HG03095 (cell line): ENCODE measurements around the gene ATG5.

ENCODE experiments used
- ATAC-seq: cut with Tn5 transposase; IDR thresholded peaks from one replicate; pipeline ENCODE4 v1.9.1; 2021; ENCODE audit warnings: moderate library complexity; ENCODE audit not compliant: unreplicated experiment

The ATG5 gene

DNA sequence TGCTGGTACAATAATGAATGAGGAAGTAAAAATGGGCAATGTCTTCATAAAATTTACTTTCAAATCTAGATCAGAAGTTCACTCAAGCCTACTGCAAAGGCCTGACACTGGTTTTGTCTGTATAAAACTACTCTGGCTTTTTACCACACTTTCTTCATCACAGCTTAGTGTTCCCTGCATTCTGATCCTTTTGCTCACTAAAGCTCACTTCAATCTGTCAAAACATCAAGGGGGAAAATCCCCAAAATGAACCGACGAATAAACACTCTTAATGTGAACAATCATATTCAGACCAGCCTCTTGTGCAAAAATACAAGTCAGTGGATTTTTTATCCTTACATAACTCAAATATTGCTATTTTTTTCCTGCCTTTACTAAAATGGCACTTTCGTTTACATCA, 140.9 kb downstream of the ATG5 start:
- no peak for ATAC-seq

DNA sequence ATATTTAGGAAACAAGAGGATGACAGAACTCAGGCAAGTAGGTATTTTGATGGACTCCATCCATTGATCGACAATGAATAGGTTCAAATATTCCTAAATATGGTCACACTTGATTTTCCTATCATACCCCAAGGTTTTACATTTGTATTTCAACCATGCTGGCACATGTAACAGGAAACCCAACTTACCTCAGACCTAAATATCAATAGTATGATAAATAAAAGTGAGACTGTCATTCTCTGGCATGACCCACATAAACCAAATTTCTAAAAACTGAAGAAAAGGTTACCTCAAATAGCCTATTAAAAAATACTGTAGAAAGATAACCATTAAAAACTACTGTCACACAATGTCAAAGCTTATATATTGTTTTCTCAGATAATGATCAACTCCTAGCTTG, 142.1 kb downstream of the ATG5 start:
- no peak for ATAC-seq

DNA sequence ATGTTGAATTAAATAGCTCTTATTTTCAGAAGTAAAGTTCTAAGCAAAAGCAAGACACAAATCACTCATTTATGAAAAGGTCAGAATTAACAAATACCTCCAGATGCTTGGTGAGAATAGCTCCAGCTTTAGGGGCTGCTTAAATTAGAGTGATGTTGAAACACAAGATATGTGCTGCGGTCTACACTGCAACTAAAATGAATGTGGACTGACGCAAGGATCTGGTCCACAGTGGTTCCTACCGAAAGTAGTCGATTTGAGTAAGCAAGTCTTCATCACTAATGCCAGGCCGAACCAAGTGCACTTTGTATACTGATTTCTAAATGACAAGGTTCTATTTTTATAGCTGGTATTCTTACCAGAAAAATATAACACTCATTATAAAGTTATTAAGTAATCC, 143.1 kb downstream of the ATG5 start:
- peak; percentile 84 for ATAC-seq

DNA sequence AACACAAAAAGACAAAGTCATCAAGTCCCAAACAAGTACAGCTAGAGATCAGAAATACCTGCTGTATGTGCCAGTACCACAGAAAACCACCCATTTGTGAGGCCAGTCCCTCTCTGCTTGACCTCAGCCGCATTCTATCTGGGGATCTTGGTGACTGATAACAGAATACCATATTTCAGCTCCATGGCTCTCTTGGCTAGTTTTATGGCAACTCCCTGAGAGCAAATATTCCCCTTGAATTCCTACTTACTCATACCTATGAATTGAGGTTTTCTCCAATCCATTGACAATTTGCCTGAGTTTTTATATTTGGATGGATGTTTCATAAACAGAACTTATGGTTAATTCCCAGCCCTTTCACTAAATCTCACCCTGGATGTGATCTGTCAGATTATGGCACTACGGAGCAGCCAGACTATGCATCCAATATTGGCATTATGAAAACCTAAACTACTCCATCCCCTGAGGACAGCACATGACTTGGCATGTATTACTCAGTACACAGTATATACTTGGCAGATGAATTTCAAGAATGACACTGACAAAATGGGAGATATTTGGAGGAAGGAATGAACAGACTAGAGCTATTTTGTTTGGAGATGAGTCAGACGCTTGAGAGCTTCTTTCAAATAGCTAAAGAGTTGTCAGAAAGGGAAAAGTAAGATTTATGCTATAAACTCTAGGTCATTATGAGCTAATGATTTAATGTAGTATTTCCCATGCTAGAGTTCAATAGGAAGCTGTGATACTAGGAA, 143.7 kb downstream of the ATG5 start:
- peak; percentile 30 for ATAC-seq

DNA sequence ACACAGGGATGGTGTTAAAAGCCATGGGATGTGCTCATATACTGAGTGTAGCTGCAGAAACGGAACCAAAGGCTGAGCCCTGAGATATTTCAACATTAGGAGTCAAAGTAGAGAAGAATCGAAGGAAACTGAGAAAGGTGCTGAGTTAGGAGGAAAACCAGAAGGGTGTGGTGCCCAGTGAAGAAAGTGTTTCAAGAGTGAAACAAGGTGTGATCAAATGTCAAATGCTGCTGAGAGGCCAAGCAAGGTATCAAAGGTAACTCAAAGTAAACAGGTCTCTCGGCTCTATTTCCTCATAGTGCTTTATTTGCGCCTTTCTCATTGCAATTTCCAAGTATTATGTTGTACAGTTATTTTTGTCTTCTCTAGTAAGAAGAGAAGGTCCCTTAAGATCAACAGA, 145.4 kb downstream of the ATG5 start:
- no peak for ATAC-seq

DNA sequence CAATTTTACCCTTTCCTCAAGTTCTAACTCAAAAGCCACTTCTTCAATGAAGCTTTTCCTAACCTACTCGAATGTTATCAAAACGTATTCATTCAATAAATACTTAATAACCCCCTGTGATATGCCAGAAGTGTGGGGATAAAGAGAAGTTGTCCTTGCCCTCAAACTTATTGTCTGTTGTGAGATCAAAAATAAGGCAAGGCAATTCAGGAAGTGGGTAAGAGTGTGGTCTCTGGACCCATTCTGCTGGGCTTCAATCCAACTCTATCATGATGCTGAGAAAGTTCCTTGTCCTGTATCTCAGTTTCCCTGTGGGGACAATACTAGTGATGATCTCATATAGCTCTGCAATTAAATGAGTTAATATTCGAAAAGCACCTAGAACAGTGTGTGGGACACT, 146.7 kb downstream of the ATG5 start:
- ATAC-seq: no peak

DNA sequence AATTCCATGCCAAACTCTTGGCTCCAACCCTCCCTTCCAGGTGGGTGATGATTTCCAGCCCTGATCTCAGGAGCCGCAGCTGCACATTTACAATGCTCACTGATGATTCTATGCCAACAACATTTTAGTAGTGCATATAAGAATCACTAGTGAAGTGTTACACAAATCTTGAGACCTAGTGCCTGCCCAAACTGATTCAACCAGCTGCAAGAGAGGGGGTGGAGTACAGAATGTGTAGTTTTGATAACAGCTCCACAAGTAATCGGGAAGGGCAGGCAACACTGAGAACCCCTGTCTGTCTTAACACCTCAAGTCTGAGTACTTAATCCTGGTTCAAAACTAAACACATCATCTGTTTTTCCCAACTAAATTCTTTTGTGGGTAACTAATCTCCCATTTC, 147.8 kb downstream of the ATG5 start:
- no peak for ATAC-seq

DNA sequence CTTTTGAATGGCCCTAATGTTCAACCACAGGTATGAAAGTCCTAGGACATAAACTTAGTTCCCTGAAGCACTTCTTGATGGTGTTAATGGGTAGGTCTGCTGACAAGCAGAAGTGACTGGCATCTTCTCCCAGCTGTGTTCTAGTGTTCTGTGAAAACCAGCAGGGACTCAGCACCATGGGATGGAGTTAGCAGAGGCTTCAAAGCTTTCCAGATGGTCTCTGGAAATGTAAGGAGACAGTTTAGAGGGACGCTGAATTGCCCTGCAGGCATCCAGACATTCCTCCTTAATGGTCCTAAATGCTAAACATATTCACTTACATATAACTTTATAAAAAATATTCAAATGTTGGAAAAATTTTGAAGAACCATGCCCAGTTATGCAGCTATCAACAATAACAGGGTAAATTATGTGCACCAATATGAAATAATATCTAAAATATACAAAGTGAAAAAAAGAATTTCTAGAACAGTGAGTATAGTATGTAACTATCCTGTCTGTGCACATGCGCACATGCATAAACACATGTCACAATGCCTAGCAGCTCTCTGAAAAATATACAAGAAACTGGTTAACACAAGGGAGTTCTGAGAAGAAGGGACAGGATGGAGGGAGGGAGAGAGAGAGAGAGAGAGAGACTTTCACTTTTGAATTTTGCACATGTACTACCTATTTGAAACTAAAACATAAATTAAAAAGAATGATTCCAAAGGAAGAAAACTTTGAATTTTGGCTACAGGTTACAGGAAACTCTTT, 152.3 kb downstream of the ATG5 start:
- ATAC-seq: no peak

DNA sequence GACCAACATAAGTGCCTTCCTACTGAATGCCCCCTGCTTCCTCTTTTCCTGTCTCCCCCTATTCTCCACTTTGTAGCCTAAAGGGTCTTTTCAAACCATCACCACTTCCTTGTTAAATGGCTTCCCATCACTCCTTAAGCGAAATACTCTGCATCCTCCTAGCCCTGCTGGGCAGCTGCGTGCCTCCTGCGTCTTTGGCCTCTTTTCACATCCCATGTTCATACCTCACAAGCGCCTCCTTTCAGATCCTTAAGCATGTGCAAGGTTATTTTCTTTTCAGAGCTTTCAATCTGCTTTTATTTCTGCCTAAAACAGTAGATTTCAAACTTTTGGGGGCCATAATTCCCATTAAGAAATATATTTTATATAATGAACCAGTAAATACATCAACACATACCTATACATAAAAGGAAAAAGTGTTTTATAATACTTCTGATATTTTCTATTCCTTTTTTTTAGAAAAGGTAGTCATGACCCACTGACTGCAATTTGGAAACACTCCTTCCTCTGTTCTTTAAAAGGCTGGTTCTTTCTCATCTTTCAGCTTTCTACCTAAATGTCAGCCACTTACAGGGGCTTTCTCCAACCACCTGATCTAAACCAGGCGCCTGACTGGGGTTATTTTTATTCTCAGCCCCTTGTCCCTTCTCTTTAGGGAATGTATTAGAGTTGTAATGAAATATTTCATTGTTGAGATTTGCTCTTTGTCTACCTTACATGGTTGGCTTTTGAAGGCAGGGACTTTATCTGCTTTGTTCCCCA, 155.3 kb downstream of the ATG5 start:
- no peak for ATAC-seq

DNA sequence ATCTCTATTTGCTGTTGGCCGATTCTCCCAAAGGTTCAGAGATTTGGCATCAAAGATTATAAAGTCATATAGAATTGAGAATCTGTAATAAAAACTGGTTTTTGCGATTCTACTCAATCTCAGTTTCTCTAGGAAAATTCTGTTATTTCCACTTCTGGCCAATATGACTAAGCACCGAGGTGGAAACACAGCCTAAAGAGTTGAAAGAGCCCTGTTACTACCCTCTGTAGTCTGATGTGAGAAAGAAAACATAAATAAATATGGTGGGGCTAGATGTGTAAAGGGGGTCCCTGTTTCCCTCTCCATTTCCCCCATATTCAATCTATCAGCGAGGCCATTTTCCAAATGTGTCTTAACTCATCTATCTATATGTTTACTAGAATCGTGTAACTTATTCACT, 156.0 kb downstream of the ATG5 start:
- no peak for ATAC-seq

DNA sequence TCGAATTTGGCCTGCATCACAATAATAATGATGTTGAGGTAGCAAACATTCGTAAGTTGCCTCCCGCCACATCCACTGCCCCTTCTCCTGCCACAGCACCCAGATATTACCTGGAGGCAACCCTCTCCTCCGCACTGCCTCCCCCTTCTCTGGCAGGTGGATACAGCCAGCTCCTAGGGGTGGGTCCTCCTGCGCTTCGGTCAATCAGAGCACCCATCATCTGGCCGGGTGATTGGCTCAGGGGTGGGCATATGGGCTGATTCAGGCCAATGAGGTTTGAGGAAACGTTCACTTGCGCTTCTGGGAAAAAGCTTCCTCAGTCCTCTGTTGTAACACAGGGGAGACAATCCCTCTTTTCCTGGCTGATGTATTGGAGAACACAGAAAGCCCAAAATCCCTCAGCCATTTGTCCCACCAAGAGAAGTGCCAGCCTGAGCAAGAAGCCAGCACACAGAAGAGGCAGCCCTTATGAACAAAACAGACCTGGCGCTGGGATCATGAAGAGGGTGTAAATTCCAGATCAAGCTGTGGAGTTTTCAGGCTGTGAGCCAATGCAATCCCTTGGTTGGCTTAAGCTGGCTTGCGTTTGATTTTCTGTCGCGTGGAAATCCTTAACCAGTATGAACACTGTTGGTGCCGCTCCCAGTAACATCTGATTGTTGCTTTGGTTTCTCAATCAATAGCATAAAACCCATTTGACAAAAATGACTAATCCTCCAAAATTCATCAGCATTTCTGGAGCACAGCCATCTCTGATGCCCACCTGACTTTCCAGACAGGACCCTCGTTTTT, 157.3 kb downstream of the ATG5 start:
- ATAC-seq: no peak

DNA sequence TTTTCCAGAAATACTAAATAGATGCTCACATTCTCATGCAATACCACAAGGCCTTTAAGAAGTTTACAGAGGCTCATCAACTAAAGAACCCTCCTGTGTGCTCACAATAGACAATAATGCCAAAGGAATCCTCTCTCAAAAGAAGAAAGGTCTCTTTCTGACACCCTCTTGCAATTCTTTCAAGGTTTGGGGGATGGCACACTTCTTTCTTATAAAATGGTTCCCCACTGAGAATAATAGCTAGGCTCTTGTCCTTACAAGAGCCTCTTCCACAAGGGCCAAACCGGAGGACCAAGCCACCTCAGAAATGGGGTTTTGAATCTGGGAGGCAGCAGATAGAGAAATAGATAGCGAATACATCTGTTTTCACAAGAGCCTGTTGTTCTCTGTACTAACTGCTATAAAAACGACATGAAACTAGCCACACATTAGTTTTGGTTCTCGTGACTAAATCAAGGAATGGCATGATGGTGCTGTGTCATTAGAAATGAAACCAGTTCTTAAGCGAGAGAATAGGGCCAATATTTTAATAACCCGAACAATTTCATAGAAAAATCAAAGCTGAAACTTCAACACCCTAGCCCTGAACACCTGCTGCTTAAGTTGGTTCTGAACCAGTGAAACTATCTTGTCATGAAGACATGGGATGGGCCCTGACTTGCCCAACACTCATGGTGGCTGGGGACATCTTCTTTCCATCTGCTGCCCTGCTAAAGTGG, 158.3 kb downstream of the ATG5 start:
- ATAC-seq: peak; percentile 42

DNA sequence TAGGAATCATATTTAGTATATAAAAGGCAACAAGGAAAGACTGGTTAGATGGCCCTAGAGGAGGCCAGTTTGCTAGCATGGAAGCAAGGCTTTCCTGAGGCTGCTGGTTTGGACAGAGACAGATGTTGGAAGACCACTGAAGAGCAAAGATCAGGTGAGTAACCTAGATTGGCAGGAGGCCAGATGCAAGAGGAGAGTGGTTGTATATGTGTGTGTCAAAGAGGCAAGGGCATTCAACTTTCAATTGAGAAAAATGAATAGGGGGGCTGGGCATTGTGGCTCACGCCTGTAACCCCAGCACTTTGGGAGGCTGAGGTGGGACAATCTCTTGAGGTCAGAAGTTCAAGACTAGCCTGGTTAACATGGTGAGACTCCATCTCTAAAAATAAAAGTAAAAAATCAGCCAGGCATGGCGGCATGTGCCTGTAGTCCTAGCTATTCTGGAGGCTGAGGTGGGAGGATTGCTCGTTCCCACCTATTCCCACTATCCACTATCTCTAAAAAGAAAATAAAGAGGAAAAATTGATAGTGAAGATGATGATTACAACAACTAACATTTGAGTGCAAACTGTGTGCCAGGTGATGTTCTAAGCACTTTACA, 159.6 kb downstream of the ATG5 start:
- ATAC-seq: no peak

DNA sequence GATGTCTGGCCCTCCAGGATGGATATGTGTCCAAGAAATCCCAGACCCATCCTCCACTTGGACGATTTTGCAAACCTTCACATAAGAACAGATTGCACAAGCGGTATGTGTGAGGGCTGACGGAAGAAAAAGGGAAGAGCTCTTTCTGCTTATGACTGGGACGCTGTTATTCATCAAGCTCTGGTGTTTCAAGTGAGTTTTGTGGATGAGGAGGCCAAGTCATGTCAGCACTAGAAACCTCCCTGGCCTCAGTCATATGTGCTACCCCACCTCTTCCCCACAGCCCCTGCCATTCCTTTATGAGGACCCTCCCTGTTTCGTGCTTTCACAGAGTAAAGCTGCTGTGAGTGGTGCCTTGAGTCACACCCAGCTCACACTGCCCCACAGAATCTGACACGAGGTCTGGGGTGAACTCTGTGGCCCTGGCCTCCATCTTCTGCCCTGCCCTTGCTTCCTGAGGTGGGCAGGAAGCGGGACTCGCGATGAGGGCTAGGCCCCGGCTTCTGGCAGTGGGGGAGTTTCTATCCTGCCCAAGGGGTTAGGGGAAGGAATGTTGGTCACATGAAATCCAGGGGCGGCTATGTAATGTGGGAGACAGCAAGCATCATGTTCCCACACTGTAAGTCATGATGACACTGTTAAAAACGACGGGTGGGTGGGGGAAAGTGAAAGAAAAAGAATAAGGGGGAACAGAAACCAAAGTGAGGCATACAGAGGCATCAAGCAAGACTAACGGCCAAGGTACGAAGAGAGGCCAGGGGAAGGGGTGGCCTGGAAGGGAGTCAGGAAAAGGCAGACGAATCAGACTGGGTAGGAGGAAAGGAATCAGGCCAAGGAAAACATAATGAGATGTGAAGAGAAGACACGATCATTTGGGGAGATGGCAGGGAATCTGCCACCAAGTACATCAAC, 161.3 kb downstream of the ATG5 start:
- peak; percentile 47 for ATAC-seq

DNA sequence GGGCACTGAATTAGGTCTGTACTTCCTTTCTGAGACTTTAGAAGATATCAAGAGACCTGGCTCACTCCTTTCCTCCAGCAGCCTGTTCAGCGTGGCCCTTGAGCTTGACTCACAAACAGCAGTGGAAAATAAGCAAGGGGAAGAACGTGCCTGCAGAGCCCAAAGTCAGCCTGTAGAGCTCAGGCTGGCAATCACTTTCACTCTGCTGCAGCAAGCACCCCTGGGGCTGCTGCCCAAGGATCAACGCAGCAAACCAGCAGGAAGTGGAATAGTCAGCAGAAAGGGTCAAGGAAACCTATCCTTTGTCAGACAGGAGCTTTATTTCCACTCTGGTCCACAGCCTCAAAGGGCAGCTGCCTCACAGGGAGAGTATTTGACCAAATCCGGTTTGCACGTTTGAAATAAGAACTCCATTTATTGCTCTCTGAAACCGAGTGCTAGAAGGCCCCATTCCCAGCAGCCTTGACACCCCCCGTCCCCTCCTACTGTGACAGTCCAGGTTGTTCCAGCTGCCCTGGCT, 162.1 kb downstream of the ATG5 start:
- peak; percentile 29 for ATAC-seq

DNA sequence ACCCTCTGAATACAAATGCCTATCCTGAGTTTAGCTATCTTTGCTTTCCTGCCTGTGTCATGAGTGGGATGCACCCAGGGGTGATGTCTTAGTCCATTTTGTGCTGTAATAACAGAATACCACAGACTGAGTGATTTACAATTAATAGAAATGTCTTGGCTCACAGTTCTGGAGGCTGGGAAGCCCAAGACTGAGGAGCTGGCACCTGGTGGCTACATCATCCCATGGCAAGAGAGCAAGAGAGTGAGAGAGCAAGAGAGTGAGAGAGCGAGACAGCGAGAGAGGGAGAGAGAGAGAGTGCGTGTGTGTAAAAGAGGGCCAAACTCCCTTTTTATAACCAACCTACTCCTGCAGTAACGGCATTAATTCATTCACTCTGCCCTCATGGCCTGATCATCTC, 162.6 kb downstream of the ATG5 start:
- ATAC-seq: no peak

DNA sequence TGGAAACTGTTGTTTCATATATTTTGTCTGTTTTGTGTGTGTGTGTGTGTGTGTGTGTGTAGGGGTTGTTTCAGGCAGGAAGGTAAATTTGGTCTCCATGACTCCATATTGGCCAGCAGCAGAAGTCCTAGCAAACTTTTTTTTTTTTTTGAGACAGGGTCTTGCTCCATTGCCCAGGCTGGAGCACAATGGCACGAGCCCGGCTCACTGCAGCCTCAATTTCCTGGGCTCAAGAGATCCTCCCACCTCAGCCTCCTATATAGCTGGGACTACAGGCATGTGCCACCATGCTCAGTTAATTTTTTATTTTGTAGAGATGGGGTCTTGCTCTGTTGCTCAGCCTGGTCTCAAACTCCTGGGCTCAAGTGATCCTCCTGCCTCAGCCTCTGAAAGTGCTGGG, 163.7 kb downstream of the ATG5 start:
- no peak for ATAC-seq

DNA sequence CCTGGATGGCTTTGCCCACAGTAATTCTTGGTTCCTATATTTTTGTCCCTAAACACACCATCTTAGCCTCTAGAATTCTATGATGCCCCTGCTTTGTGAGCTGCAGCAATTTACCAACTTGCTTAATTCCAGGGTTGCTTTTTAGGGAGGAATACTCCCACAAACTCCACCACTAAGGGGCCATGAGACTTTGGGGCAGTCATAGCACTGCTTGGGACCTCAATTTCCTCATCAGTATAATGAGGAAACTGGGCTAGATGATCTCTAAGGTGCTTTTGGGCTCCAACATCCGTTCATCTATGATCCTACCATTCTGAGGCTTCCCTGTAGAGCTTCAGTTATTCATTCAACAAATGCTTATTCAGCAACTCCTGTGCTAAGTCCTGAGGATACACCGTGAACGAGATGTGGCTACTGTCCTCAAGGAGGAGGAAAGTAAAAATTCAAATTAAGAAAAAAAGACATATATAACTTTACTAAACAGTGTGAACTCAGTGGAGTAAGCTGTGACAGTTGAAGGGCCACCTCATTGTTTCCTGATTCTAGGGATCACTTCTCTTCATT, 164.2 kb downstream of the ATG5 start:
- ATAC-seq: no peak
